CD4-positive, alpha-beta T cell treated with Interleukin-10 for 1 hour (primary cell): ENCODE measurements around the gene SPAG16.

ENCODE experiments used
- DNase-seq: peaks from one replicate; pipeline ENCODE4 v3.0.0-alpha.2; 2020

SPAG16 gene

DNA sequence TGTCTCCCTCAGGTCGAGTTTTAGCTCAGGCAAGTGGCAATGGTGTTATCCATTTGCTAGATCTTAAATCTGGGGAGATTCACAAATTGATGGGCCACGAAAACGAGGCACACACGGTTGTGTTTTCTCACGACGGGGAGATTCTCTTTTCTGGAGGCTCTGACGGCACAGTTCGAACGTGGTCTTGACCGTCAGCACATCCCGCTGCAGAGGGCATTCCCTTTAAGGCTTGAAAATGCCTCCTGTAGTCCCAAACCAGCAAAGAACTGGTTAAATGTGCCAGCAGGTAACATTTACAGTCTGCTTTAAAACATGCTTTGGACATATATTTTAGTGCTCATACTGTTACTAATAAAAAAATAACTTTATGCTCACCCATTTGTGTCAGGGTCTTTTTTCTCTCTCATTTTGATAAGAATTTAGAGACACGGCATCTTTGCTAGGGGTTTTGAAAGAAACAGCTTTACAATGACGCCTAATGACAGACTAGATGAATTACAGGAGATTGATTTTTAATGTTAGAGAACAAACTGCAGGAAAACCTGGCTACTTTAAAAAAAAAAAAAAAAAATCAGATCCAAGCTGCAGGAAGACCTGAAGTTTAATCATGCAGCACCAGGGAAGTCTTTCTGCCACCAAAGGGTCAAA, 1126.0 kb downstream of the SPAG16 start:
- no peak for DNase-seq

DNA sequence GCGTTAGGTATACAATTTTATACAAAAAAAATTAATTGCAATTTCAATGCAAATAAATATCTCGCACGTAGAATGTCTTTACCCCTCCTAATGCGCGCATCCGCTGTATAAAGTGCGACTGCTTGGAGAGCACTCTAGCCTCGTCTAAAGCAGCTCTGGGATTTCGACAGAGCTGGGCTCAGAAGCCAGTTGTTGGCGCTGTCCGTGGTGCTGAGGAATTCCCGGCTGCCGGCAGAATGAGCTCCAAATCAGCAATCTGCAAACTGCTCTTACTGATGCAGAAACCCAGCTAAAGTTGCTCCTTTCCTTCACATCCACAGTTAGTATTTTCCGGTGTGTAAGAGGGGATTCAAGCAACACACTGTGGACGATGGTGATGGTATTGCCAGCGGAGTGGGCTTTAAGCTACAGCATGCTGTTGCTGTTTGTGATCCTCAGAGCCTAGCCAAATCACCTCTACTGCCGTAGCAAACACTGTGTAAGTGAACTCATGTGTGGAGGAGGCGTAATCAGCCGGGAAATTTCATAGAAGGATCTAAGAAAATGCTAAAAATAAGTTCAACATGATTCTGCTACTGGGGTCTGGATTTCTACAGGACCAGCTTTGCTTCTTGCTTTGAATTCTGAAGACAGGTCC, 1126.8 kb downstream of the SPAG16 start, which contains the start of gene VWC2L:
Gene VWC2L (plus strand): TSS at position 137 of the 637 bp plus-strand sequence. CDS start 3,140 bp downstream, outside the sequence.
- DNase-seq, result peak; percentile 0

DNA sequence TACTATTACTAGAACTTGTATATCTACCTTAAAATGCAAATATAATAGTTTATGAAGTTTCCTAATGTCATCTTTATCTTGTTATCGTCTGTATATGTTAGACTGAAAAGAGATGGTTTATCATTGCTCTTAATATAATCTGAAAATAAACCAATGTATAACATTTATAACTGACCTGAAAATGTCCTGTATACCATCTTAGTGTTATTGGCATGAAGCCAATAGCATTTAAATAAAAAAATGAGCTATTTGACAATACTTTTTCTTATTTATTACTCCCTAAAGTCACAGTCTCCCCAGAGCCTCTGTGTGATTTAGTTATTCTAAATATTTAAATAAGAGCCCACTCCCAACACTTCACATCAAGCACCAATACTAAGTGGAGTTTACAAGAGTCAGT, 1128.4 kb downstream of the SPAG16 start:
- no peak for DNase-seq

DNA sequence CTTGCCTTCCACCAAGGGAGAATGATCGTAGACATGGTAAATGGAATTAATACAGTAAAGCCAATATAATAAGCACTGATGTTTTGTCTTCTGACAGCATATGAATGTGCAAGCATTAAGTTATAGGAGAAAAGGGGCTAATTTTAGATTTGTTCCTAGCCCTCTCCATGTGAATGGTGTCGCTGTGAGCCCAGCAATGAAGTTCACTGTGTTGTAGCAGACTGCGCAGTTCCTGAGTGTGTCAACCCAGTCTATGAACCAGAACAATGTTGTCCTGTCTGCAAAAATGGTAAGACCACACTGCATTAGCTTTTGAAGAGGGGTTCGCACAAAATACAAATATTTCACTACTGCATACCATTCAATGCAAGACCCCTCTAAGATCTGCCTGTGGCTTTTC, 1152.2 kb downstream of the SPAG16 start:
- DNase-seq, result no peak

DNA sequence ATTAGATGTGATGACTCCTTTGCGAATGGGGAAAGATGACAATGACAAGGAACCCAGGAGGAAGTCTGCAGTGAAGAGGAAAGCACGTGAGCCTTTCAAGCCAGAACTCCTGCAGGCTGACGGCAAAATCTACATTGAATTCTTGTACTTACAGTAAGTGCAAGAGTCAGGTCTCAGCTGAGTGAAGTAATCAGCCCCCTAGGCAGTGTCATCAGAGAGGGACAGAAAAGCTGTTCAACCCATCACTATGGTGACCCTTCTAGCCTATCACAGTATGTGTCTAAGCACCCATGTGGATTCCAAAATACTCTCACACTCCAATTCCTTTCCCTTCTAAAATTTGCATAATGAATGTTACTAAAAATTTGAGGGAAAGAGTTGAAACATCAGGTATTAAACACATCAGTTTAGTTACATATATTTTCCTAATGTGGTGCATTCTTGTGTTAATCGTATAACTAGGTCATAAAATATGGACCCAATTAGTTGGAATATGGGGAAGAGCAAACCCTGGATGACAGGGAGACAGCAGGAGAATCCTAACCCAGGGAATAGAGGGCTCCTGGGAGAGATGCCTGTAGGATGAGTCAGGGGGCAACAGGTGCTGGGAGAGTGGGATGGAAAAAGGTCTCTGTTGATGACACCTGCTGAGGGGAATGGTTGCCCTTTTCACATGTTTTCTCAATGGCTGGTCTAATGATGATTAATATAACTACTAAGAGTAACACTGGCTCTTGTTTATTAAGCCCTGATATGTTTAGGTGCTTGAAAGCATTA, 1166.0 kb downstream of the SPAG16 start:
- DNase-seq, result no peak

DNA sequence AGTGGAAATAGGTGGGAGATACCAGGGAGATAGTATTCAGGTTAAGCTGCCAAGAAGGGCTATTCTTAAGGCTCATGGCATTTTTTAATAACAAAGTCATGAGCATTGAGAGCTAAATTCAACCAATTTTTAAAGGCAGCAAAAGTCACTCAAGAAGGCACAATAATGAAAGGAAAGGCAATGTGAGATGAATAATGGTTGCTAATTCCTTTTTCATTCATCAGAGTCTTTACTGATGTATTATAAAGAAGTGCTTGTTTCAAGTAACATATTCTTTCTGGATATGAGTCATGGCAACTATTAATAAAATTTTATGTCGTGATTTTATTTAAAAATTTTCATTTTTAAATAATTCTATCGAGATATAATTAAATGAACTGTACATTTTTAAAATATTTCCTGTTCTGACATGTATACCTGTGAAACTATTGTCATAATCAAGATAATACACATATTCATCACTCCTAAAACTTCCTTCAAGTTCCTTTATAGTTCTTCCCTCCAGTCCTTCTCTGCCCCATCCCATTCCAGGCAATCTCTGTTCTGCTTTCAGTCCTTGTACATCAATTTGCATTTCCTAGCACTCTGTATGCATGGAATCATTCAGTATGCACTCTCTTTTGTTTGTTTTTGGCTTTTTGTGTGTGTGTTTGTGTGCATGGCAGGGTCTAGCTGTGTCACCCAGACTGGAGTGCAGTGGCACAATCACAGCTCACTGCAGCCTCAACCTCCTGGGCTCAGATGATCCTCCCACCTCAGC, 1167.4 kb downstream of the SPAG16 start:
- no peak for DNase-seq
